ENCODE measurements around the gene LDLRAD4.

LDLRAD4 gene

GRCh38 chr18:13232086-13232917, 13.7 kb downstream of the LDLRAD4 start:
- DNase-seq: no peak

GRCh38 chr18:13232971-13233786, 14.6 kb downstream of the LDLRAD4 start:
- no peak for DNase-seq

GRCh38 chr18:13233787-13234783, 15.5 kb downstream of the LDLRAD4 start:
- no peak for DNase-seq

- DNase-seq: no peak
These were observed 16.9 kb downstream of the LDLRAD4 start for GRCh38 chr18:13235421-13235831.

- no peak for DNase-seq
These were observed 17.4 kb downstream of the LDLRAD4 start for GRCh38 chr18:13235981-13236380.

GRCh38 chr18:13236411-13236810, 17.9 kb downstream of the LDLRAD4 start:
- no peak for DNase-seq

GRCh38 chr18:13237073-13237472, 18.5 kb downstream of the LDLRAD4 start:
- no peak for DNase-seq

- no peak for DNase-seq
These were observed 19.1 kb downstream of the LDLRAD4 start for GRCh38 chr18:13237641-13238040.

GRCh38 chr18:13239171-13239956, 20.8 kb downstream of the LDLRAD4 start:
- DNase-seq: no peak

- no peak for DNase-seq
These were observed 21.6 kb downstream of the LDLRAD4 start for GRCh38 chr18:13240060-13240725.

- DNase-seq: no peak
These were observed 22.7 kb downstream of the LDLRAD4 start for GRCh38 chr18:13241083-13241892.

- no peak for DNase-seq
These were observed 23.3 kb downstream of the LDLRAD4 start for GRCh38 chr18:13241893-13242175.

- no peak for DNase-seq
These were observed 24.2 kb downstream of the LDLRAD4 start for GRCh38 chr18:13242797-13243196.

GRCh38 chr18:13243363-13243762, 24.8 kb downstream of the LDLRAD4 start:
- no peak for DNase-seq

GRCh38 chr18:13244135-13244534, 25.6 kb downstream of the LDLRAD4 start:
- DNase-seq: no peak

- no peak for DNase-seq
These were observed 27.0 kb downstream of the LDLRAD4 start for GRCh38 chr18:13245481-13246000.

- no peak for DNase-seq
These were observed 27.6 kb downstream of the LDLRAD4 start for GRCh38 chr18:13246121-13246520.

- no peak for DNase-seq
These were observed 28.0 kb downstream of the LDLRAD4 start for GRCh38 chr18:13246591-13246990.

GRCh38 chr18:13247506-13247905, 28.9 kb downstream of the LDLRAD4 start:
- no peak for DNase-seq

GRCh38 chr18:13252686-13253410, 34.3 kb downstream of the LDLRAD4 start:
- DNase-seq: no peak

All from effector CD4-positive, alpha-beta T cell (primary cell).